ENCODE measurements around the gene ITIH4.

Gene ITIH4

GRCh38 chr3:52841981-52842340, 11.5 kb upstream of the ITIH4 start:
- Histone ChIP-seq H3K36me3 (ENCODE audit: insufficient read depth, low read length) (peaks cover 17% of the 10 kb centered on the region), H3K4me3 (ENCODE audit: low read depth in 1 of 2, low read length in 2 of 2) (no peak overlapping the region), H3K4me2 (ENCODE audit: insufficient read depth, low read length) (no peak overlapping the region), H3K27ac (ENCODE audit: low read length) (no peak overlapping the region), H3K4me1 (ENCODE audit: insufficient read depth, low read length) (no peaks in the 10 kb centered on the region), H3K27me3 (ENCODE audit: insufficient read depth, low read length, poor library complexity) (no peaks in the 10 kb centered on the region), H4K20me1 (ENCODE audit: insufficient read depth, low read length) (no peaks in the 10 kb centered on the region), H3K9ac (ENCODE audit: low read depth, low read length) (no peak overlapping the region), H3K9me3 (ENCODE audit: insufficient read depth, low read length, severe bottlenecking) (no peaks in the 10 kb centered on the region), H2AFZ (ENCODE audit: low read depth, low read length) (no peak overlapping the region), H3K79me2 (ENCODE audit: insufficient read depth, low read length) (no peaks in the 10 kb centered on the region)
- ATAC-seq (ENCODE audit: insufficient read depth, low read depth) (no peak), DNase-seq (no peak)
- no peak for TF ChIP-seq CTCF (IDR thresholded peaks at IDR 0.05; ENCODE audit: borderline replicate concordance, extremely low read depth, low read length, poor library complexity, severe bottlenecking)
- no peak for TF ChIP-seq EZH2 (IDR thresholded peaks at IDR 0.05; ENCODE audit: borderline replicate concordance, low read depth, low read length, severe bottlenecking)

DNA sequence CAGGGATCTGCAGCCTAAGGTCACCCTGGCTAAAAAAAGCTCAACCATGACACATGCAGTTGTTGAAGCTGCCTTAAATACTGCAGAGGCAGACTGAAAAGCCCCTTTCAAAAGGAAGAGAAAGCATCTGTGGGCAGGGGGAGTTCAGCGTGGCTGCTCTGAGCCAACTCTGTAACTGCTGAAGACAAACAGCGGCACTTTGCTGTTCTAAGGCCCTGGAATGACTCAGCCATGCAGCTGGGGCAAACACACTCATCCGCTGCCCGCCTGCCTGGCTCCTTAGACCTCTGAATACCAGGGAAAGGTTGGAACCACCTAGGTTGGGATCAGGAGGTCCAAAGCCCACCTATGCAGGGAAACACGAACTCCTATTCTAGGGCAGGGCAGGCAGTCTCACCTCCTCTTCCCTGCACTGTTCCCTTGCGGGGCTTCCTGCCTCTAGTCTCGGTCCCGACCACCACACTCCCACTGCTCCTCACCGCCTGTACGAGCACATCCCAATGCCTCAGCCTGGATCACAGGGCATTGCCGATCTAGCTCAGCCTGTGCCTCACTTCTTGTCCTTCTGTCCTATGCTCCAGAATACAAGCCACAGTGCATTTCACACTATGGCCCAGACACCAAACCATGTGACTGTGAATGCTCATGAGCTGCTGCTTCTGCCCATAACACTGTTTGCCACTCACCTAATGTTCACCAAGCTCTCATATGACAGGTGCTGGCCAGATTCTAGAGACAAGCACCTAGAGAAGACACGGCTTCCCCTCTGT, 10.9 kb upstream of the ITIH4 start:
- Histone ChIP-seq H3K4me1 (ENCODE audit: insufficient read depth, low read length) (no peaks in the 10 kb centered on the region), H4K20me1 (ENCODE audit: insufficient read depth, low read length) (no peaks in the 10 kb centered on the region), H3K9ac (ENCODE audit: low read depth, low read length) (no peak overlapping the region), H3K27me3 (ENCODE audit: insufficient read depth, low read length, poor library complexity) (no peaks in the 10 kb centered on the region), H3K9me3 (ENCODE audit: insufficient read depth, low read length, severe bottlenecking) (no peaks in the 10 kb centered on the region), H3K79me2 (ENCODE audit: insufficient read depth, low read length) (no peaks in the 10 kb centered on the region), H3K27ac (ENCODE audit: low read length) (no peak overlapping the region), H2AFZ (ENCODE audit: low read depth, low read length) (no peak overlapping the region), H3K4me3 (ENCODE audit: low read depth in 1 of 2, low read length in 2 of 2) (no peak overlapping the region), H3K36me3 (ENCODE audit: insufficient read depth, low read length) (peaks cover 17% of the 10 kb centered on the region), H3K4me2 (ENCODE audit: insufficient read depth, low read length) (no peak overlapping the region)
- ATAC-seq (ENCODE audit: insufficient read depth, low read depth) = no peak
- DNase-seq = no peak
- TF ChIP-seq EZH2 (IDR thresholded peaks at IDR 0.05; ENCODE audit: borderline replicate concordance, low read depth, low read length, severe bottlenecking) (no peak), CTCF (IDR thresholded peaks at IDR 0.05; ENCODE audit: borderline replicate concordance, extremely low read depth, low read length, poor library complexity, severe bottlenecking) (no peak)

GRCh38 chr3:52839892-52840545, 9.5 kb upstream of the ITIH4 start:
- Histone ChIP-seq H3K9me3 (ENCODE audit: insufficient read depth, low read length, severe bottlenecking) (no peaks in the 10 kb centered on the region), H3K27ac (ENCODE audit: low read length) (no peak overlapping the region), H2AFZ (ENCODE audit: low read depth, low read length) (no peak overlapping the region), H4K20me1 (ENCODE audit: insufficient read depth, low read length) (no peaks in the 10 kb centered on the region), H3K4me2 (ENCODE audit: insufficient read depth, low read length) (no peak overlapping the region), H3K27me3 (ENCODE audit: insufficient read depth, low read length, poor library complexity) (no peaks in the 10 kb centered on the region), H3K4me1 (ENCODE audit: insufficient read depth, low read length) (no peaks in the 10 kb centered on the region), H3K79me2 (ENCODE audit: insufficient read depth, low read length) (no peaks in the 10 kb centered on the region), H3K4me3 (ENCODE audit: low read depth in 1 of 2, low read length in 2 of 2) (no peak overlapping the region), H3K9ac (ENCODE audit: low read depth, low read length) (no peak overlapping the region), H3K36me3 (ENCODE audit: insufficient read depth, low read length) (peaks cover 21% of the 10 kb centered on the region)
- ATAC-seq (ENCODE audit: insufficient read depth, low read depth) (no peak), DNase-seq (no peak)
- no peak for TF ChIP-seq CTCF (IDR thresholded peaks at IDR 0.05; ENCODE audit: borderline replicate concordance, extremely low read depth, low read length, poor library complexity, severe bottlenecking)
- TF ChIP-seq EZH2 (IDR thresholded peaks at IDR 0.05; ENCODE audit: borderline replicate concordance, low read depth, low read length, severe bottlenecking) = no peak

Data from DND-41 (cell line).